HG03460 (cell line): ENCODE measurements around the gene TMX4.
"Not testable (repeated sequence)": the region's sequence is repeated elsewhere in the genome, so short reads cannot be mapped to it uniquely, and the experiment has no call there.

Source experiments
- ATAC-seq: cut with Tn5 transposase; IDR thresholded peaks from one replicate; pipeline ENCODE4 v1.9.1; 2021; ENCODE audit not compliant: unreplicated experiment

TMX4 gene, protein sequence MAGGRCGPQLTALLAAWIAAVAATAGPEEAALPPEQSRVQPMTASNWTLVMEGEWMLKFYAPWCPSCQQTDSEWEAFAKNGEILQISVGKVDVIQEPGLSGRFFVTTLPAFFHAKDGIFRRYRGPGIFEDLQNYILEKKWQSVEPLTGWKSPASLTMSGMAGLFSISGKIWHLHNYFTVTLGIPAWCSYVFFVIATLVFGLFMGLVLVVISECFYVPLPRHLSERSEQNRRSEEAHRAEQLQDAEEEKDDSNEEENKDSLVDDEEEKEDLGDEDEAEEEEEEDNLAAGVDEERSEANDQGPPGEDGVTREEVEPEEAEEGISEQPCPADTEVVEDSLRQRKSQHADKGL

DNA sequence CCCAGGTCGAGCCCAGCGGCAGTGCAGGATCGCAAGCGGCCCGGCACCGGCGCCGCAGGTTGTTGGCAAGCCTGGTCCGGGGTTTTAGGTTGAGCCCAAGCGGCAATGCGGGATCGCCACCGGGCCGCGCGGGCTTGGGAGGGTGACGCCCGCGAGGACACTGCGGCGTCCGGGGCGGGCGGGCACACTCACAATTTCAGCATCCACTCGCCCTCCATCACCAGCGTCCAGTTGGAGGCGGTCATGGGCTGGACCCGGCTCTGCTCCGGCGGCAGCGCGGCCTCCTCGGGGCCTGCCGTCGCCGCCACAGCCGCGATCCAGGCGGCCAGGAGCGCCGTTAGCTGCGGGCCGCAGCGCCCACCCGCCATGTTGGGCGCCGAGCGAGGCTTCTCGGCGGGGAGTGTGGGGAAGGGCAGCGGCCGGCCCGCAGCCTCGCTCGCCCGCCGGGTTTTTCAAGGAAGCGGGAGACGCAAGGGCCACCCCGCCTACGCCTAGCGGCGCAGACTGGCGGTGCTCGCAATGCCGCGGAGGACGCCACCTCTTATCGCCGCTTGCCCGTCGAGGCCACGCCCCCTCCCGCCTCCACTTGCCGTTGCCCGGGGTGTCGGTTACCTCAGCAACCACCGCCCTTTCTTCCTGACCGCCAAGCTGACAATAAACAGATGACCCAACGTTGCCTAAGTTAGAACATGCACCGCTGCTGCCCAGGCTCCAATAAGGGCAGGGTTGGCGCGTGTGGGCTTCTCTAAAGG lies at the start of gene TMX4:
Gene TMX4 (minus strand): TSS at position 516 of the 752 bp plus-strand sequence. CDS start 148 bp downstream, at position 368.
- ATAC-seq: peak; percentile 89

DNA sequence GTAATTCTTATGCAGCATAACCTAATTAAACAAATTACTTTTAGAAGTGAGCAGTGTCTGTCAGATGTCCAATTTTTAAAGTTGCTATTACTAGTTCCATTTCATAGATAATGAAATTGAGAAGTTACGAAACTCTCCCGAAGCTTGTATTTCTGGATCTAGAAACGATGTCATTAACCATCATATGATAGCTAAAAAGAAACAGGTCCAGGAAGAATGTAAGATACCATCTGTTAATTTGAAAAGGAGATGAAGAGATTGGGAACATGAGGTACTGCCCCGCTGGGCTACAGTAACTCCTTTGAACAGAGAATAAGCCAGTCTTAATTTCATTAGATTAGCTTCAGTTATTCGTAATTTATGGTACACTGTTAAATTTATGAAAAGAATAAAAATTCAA lies 47.5 kb upstream of the TMX4 start:
- ATAC-seq: no peak

DNA sequence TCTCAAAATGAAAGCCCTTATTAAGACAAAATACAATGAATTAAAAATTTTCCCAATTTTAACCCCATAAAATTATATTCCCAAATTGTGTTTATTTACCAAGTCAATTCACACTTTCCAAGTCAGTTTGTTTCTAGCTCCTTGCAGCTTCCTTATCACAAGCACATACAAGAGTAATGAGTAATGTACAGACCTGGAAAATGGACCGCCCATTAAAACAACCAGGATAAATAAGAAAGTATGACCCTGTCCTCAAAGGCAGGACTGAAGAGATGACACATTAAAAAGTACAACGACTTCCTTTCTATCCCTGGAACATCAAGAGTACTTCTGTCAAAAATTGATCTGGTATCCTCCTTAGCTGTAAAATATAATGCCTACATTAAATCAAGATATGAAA lies 47.1 kb upstream of the TMX4 start:
- no peak for ATAC-seq

DNA sequence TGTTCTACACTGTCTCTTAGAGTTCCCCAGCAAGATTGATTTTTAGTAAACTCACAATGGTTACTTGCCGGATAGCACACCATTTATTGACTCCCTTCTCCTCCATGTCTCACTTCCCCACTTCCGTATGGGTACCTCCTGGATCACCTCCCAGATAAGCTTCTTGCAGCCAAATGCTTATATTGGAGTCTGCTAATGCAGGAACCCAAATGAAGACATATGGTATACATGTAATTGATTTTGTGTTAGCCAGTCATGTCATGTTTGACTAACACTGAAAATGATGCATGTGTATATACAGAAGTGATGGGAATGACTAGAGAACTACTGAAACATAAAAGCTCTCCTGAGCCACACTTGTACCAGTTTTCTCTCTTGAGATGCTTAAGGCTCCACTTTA lies 46.1 kb upstream of the TMX4 start:
- no peak for ATAC-seq

DNA sequence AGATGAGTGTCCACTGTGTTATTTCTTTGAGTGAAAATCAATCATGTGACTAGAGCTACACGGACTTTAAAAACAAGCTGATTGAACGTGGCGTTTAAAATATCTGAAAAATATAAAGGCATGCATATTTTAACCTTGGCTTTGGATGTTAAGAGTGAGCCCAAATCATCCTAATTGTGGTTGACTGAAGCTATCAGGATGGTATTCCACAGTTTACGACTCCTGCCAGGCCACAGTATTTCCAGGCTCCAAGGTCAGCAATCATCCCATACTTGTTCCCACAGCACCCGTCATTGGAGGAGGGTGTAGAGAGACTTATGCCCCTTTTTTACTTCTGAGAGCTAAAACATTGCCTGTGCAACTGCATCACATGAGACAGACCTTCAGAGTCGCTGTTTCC lies 43.2 kb upstream of the TMX4 start:
- no peak for ATAC-seq

DNA sequence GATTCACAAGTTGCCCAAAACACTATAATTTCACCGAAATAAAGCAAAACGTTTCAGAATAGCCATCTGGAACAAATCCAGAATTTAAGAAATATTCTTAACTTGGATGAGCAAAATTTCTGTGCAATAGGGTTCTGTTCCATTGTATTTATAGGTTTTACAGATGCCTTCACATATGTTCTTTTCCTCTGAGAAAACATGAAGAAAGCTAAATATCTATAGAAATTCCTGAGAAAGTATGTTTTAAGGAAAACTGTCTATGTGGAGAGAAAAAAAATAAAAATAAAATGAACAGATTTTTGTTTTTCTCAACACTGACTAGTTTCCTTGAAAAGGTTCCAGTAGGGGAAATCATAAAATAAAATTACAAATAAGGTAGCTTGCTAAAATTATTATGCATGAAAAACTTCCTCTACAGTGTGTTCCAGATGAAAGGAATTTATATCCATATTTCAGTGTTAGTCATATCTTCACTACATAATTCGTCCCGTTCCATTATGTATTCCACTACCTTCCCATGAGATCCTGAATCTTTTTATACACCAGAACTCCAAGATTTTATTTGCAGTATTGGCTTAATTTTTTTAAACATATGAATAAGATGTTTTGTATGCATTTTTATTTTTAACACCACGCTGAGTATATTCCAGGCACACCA lies 42.4 kb upstream of the TMX4 start:
- no peak for ATAC-seq

DNA sequence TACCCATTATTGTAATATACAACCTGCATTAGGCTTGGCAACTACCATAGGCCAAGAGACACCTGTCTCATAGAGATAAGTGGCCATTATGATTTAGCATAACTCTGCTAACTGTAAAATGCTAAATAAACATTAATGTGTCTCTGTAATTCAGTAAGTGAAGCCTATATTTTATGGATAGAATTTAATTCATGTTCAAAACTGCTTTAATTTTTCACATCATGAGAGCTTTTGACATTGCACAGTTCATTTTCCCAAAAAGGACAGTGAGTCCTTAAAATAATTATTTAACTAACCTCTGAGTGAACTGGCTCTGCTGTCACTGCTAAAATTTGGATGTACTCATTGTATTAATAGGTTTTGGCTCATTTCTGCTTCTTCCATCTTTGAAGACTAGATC lies 41.4 kb upstream of the TMX4 start:
- ATAC-seq: no peak

DNA sequence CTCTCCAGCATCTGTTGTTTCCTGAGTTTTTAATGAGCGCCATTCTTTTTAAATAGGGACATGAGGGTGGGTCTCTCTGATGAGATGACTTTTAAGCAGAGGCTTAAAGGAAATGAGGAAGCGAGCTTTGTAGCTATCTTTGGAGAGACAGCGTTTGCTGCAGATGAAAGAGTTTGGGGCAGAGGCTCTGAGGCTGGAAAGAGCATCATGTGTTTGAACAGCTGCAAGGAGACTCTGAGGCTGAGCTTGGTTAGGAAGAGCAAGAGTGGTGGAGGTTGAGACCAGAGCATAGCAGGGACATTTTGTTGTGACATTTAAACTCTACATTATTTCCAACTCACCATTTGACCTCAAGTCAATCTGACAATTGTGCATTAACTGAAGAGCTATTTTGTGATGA lies 38.3 kb upstream of the TMX4 start:
- ATAC-seq: no peak

DNA sequence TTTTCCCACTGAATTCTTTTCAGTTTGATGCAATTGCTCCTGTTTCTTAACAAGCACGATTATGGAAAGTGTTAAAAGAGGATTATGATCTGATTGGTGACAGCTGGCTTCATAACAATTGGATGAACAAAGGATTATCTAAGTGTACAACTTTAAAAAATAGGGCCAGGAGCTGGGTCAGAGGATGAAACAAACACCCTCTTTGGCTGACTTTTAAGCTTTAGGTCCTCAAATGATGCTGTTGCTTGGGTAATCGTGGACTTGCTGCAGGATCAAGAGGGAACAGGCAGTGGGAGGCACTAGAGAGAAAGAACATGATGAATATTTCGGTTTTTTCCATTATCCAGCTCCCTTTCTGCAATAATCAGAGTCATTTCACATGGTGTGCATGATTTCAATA lies 35.5 kb upstream of the TMX4 start:
- ATAC-seq: no peak

DNA sequence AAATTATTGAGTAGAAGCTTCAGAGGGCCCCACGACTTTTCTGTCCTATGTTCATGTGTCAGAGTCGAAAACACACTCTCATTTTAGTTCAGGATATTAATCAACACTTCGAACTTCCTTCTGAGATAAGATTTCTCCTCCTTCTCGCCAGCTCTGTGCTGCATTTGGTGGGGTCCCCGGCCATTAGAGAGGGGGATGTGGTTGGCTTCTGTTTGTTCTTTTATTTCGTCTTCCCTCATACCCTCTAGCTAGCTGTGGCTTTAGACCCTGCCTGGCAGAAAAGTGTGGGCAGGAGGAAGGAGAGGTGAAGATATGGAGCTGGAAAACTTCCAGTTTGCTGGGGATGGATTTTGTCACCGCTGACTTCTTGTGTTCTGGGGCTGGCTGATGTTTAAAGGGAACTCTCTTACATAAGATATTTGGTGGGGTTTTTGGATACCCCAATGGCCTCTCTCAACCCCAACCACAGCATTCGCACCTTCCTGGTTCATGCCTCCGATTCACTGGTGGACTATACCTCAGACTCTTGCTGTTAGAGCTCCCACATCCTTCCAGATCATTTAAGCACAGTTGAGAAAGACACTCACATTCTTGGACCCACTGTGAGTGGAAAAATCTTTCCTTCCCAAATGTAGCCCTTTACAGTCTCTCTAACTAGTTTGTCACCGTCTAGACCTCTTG lies 30.7 kb upstream of the TMX4 start:
- ATAC-seq: no peak

DNA sequence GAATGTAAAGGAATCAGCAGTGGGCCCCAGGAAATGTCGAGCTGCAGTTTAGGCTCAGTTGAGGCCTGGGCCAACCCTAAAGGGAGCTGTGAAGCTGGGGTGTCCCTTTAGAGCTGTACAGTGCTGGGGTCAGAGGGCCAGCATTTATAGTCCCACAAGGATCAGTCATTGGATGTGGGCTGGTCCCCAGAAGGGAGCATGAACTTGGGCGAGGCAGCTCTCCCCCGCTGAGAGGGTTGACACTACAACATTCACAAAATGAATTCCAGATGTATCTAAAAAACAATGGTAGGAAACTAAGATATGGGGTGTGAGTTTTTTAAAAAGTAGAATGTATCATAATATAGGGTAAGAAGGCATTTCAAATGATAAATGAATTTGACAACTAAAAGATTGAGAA lies 29.7 kb upstream of the TMX4 start:
- ATAC-seq: no peak

DNA sequence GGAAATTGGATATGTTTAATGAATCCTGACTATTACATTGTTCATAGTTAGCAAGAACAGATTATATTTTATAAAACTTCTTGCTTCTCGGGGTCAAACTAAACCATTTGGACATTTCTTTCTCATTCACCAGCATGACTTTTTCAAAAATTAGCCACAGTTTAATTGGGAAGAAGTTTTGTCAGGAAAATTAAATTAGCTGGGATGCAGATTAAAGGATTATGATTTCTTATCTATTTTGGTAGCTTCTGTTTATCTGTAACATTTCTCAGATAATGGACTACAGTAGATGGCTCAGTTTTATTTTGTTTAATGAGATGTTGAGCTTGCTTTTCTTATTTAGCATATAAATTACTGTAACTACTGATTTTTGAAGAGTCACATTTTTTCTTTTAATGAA lies 26.4 kb upstream of the TMX4 start:
- no peak for ATAC-seq

DNA sequence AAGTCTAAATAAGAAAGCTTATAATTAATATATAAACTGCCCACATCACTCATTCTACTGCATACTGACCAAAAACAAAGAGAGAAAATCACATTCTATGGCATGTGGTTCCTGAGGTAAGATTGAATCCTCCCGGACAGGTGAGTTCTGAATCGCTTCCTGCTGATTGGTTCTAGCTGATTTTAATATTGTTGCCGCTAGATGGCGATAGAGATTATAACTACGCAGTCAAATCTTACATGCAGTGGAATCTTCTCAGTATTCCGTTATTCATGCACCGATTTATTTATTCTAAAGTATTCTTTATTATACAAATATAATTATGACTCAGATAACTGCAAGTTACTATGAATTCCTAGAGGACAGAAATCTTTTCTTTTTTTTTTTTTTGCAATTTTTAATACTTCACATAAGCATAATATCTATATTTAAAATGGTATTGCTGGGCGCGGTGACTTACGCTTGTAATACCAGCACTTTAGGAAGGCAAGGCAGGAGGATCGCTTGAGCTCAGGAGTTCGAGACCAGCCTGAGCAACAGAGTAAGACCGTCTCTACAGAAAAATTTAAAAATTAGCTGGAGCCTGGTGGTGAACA lies 24.2 kb upstream of the TMX4 start:
- ATAC-seq: peak; percentile 76

DNA sequence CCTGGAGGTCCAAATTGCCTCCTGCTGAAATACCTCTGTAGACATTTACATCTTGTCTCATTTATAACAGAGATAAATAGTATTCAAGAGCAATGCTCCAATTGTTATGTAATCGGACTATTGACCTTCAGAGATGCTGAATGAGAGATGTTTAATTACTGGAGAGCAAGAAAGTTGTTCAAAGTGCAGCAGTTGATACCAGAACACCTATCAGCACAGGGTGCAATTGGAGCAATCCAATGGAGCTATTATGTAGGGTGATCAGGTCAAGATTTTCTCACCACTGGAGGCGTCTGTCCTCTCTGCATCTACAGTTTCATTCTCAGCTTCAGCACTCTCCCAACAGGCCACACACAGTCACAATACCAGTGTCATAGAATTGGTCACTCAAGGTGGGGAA lies 19.5 kb upstream of the TMX4 start:
- no peak for ATAC-seq

DNA sequence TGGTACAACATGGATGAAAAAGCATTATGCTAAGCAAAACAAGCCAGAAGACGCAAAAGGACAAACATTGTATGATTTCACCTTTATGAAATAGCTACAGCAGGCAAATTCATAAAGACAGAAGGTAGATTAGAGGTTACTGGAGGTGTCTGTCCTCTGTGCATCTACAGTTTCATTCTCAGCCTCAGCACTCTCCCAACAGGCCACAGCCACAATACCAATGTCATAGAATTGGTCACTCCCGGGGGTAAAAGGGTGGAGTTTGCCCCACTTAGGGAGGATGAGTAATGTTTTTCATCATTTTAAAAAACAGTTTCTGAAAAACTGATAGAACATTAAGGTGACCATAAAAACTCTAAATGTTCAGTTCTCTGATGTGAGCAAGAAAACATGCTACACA lies 17.2 kb upstream of the TMX4 start:
- no peak for ATAC-seq

DNA sequence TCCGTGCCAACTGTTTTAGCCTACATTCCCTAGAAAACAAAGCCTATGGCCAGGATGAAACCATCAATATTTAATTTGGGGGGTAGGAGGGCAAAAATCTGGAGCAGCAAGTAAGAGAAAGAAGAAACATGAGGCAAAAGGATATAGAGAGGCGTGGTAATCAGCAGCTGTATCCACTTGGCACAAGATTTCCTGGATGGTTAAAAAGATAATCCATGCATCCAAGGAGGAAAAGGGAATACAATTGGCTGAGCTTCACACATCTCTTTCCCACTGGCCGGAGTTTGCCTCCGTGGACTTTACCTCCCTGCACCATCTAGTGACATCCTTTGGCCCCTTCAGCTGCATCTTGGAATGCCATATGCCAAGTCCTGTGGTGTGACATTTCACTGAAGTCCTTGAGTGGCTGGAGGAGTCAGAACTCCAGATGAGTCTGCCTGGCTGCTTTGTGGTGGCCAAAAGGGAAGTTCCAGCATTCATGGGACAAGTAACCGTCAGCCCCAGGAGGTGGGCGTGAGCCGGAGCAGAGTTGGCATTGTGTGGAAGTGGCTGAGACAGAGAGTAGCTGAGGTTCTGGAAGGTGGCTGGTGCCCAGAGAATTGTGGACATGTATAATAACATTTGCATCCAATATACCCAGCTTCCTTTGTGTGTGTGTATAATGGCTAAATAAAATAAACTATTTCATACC lies 13.7 kb upstream of the TMX4 start:
- no peak for ATAC-seq

DNA sequence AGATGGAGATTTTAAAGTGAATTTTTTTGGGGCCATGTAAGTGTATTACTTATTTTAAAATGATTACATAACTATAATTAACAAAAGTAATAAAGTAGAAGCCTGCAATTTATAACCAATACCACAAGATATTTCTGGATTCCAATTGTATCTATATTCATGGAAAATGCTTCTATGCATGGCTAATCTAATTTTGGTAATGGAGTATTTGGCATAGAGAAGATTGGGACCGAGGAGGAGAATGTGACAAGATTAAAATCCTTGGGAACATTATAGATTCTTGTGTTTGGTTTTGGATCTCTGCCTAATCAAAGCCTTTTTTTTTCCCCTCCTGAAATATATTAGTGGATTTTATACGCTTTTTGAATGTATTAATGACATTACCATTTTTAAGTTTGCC lies 12.9 kb upstream of the TMX4 start:
- no peak for ATAC-seq

DNA sequence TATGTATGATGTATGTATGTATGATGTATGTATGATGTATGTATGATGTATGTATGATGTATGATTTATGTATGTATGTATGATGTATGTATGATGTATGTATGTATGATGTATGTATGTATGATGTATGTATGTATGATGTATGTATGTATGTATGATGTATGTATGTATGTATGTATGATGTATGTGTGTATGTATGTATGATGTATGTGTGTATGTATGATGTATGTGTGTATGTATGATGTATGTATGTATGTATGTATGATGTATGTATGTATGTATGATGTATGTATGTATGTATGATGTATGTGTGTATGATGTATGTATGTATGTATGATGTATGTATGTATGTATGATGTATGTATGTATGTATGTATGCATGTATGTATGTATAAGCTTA lies 12.0 kb upstream of the TMX4 start:
- not testable (repeated sequence) for ATAC-seq

DNA sequence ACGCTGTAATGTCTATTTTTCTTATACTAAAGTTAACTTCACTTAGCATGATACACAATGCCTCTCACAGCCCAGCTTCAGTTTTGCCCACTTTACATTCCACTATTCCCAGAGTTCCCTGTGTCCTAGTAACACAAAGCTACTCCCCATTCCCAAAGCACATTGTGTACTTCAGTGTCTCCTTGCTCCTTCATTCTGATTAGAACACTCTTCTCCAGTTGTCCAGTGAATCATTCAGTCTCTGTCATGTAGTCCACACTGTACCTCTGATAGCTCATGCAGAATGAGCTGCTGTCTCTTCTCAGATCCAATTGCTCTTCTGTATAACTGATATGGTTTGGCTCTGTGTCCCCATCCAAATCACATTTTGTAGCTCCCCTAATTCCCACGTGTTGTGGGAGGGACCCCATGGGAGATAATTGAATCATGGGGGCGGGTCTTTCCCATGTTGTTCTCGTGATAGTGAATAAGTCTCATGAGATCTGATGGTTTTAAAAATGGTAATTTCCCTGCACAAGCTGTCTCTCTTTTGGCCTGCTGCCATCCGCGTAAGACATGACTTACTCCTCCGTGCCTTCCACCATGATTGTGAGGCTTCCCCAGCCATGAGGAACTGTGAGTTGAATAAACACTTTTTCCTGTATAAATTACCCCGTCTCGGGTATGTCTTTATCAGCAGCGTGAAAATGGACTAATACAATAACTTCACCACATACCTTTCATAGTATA lies 2.1 kb upstream of the TMX4 start:
- no peak for ATAC-seq
